ENCODE data around the gene CTU1.

CTU1 gene

GRCh38 chr19:51102991-51103390 is 5.2 kb downstream of the CTU1 start:
- DNase-seq, result no peak

GRCh38 chr19:51101171-51101865 is 6.9 kb downstream of the CTU1 start:
- no peak for DNase-seq

GRCh38 chr19:51100601-51101000 is 7.6 kb downstream of the CTU1 start:
- DNase-seq, result no peak

- no peak for DNase-seq
Observed at GRCh38 chr19:51099047-51099382, 9.2 kb downstream of the CTU1 start.

GRCh38 chr19:51098365-51099046 is 9.7 kb downstream of the CTU1 start:
- DNase-seq, result peak; percentile 71

GRCh38 chr19:51097796-51098195 is 10.4 kb downstream of the CTU1 start:
- no peak for DNase-seq

GRCh38 chr19:51097166-51097738 is 11.0 kb downstream of the CTU1 start:
- DNase-seq, result peak; percentile 90

- DNase-seq, result no peak
Observed at GRCh38 chr19:51096473-51097165, 11.6 kb downstream of the CTU1 start.

- DNase-seq, result peak; percentile 75
Observed at GRCh38 chr19:51094696-51095279, 13.4 kb downstream of the CTU1 start.

- no peak for DNase-seq
Observed at GRCh38 chr19:51093510-51094345, 14.5 kb downstream of the CTU1 start.

GRCh38 chr19:51093101-51093500 is 15.1 kb downstream of the CTU1 start:
- DNase-seq, result no peak

- DNase-seq, result no peak
Observed at GRCh38 chr19:51091895-51092873, 16.0 kb downstream of the CTU1 start.

GRCh38 chr19:51091126-51091525 is 17.1 kb downstream of the CTU1 start:
- no peak for DNase-seq

GRCh38 chr19:51090471-51090870 is 17.7 kb downstream of the CTU1 start:
- DNase-seq, result no peak

- DNase-seq, result no peak
Observed at GRCh38 chr19:51089786-51090185, 18.4 kb downstream of the CTU1 start.

GRCh38 chr19:51086153-51086850 is 21.9 kb downstream of the CTU1 start:
- DNase-seq, result peak; percentile 42

GRCh38 chr19:51084505-51084904 is 23.7 kb downstream of the CTU1 start:
- DNase-seq, result peak; percentile 44

GRCh38 chr19:51083783-51084182 is 24.4 kb downstream of the CTU1 start:
- peak; percentile 34 for DNase-seq

- peak; percentile 21 for DNase-seq
Observed at GRCh38 chr19:51083181-51083580, 25.0 kb downstream of the CTU1 start.

- peak; percentile 42 for DNase-seq
Observed at GRCh38 chr19:51082611-51083010, 25.6 kb downstream of the CTU1 start, which contains the start of gene KLK14. TSS of gene KLK14 (minus strand) at chr19:51082887. CDS start at chr19:51082614, 273 bp downstream.
